NCI-H345 treated with DMSO at 0.1 percent for 48 hours (cell line): Measurements from ENCODE around the gene MICAL1.

Source experiments
- DNase-seq: peaks from one replicate; lab custom pipeline; 2025; ENCODE audit not compliant: unreplicated experiment; lab: John Stamatoyannopoulos, UW

The MICAL1 gene

DNA sequence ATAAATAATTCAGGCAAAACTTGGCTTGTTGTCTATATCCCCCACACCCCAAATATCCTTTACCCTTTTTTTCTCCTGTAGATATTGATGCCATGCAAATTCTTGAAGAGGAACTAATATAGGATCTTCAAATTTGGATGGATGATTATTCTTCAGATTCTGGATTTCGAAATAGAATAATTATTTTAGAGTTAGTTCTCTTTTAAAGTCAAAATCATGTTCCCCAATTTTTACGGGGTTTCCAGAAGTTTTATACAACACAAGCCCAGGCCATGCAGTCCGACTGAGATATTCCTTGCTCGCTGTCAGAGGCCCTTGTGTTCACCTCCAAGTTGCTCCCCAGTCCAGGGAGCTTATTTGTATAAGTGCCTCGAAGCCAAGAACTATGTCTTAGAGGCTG lies 19.5 kb downstream of the MICAL1 start:
- no peak for DNase-seq

DNA sequence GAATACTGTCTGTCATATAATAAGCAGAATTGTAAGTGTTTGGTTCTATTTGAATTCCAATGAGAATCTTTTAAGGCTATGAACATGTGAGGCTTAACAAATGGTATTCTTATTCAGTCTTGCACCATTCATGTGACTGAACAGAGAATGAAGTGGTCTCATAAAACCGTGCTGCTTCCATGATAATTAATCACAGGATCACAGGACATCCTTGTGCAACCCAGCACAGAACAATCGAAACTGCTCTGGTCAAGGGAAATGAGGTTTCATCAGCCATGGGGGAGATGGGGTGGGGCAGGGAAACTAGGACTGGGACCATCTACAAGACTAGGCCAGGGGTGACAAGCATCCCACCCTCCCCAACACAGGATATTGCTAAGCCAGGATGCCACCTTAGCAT lies 21.1 kb downstream of the MICAL1 start:
- no peak for DNase-seq

DNA sequence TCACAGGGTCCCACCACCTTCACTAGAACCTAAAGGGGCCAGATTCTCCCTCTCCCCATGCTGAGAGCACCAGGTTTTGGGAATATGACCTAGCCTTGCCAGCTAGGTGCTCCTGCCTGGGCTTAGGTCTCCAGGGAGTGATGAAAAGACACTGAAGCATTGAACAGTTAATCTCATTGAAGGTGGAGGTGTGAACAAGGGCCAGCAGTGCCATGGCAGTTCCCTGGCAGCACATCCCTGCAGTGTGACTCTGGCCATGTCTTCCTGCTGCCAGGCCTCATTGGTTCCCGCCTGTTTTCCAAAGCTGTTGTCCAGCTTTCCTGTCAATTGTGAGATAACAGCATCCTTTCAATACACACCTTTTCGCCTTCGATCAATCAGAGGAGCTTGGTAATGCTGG lies 26.1 kb downstream of the MICAL1 start:
- no peak for DNase-seq

DNA sequence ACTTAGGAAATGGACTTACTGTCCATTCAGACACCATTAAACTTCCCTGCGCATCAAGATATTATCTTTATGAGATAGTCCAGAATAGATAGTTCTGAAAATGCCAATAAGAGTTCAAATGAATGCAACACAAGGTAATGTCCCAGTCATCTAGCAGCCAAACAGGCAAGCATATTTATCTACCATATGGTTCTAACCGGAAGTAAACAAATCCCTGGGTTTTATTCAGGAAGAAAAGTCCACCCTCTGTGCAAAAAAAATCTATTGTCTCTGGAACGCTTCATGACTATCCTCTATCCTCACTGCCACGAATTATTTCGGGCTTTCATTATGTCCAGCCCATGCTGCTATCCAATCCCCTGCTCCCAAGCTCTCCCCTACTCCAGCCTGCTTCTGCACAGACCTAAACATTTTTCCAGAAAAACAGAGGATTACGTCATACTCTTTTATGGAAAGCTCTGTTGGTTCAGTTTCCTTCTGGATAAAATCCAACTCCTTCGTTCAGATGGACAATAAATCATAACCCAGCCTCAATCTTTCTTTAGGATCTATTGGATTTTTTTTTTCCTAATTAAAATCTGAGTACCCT lies 26.6 kb downstream of the MICAL1 start:
- DNase-seq, result no peak

DNA sequence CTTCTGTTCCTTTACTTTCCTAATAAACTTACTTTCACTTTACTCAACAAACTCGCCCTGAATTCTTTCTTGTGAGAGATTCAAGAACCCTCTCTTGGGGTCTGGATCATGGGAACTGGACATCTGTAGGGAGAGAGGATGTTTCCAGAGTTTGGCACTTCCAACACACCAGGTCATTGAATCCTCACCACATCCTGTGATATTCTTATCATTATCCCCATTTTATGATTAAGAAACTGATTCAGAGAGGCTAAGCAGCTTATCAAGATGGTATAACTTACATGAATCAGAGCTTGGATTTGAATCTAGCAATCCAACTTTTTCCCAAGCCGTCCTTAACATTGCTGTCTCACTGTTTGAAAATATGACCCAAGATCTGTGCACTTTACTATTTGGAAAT lies 30.6 kb downstream of the MICAL1 start:
- DNase-seq, result no peak

DNA sequence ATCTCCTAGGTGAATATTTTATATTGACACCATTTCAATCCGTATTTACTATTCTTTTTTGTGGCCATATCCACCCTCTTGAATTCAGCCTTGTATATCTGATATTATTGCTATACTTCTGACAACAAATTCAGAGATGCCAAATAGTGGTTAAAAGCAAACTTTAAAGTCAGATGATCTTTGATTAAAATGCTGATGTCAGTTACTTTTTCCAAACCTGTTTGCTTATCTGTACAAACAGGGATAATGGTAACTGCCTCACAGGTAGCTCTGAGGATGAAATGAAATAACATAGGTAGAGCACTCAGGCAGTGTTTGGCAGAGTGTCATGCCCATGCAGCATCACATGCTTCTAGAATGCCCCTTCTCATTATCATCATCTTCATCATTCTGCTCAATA lies 34.4 kb downstream of the MICAL1 start:
- DNase-seq, result no peak

DNA sequence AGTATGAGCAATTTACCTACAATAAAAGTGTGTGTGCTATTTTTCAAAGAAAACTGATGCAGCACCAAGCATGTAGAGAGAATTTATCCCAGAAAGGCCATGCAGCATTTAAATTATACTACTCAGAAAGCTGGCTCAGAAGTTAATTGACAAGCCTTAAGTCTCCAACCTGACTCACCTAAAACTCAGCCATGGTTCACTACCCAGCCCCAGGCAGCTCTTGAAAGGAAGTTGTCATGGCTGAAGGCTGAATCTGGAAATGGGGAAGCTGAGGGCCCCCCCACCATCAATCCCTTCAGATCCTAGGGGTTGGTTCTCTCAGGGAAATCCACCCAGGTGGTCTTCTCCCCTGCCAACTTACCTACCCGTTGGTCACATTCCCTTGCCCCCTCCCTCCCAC lies 34.8 kb downstream of the MICAL1 start:
- DNase-seq, result no peak

DNA sequence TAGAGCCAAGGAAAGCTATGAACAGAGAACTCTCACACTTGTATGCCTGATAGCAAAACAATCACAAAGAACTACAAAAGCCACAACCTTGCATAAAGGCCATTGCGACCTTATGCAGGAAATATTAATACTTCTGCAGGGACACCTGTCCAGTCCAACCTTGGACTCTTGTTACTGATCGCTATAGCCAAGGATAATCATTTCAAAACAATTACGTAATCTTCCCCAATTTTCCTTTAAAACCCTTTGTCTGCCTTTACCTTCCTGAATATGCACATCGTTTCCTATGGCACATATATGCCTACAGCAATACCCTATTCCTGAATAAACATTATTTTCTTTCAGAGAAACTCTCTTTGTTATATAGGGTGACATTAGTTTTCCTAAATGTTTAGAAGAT lies 37.9 kb downstream of the MICAL1 start:
- no peak for DNase-seq

DNA sequence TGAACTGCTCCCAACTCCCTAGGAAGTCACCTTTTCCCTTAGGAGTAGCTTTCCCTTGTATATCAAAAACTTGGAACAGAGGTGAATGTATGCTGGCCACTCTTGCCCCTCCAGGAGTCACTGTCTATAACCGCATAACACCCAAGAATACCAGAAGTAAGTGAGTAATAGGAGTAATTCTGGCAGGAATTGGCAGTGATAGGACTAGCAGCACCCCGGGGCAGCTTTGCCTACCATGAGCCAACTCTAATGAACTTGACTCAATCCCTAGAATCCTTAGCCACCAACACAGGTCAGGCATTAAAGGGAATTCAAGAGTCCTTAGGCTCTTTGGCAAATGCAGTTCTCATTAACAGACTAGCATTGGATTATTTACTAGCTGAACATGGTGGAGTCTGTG lies 44.5 kb downstream of the MICAL1 start:
- DNase-seq, result no peak

DNA sequence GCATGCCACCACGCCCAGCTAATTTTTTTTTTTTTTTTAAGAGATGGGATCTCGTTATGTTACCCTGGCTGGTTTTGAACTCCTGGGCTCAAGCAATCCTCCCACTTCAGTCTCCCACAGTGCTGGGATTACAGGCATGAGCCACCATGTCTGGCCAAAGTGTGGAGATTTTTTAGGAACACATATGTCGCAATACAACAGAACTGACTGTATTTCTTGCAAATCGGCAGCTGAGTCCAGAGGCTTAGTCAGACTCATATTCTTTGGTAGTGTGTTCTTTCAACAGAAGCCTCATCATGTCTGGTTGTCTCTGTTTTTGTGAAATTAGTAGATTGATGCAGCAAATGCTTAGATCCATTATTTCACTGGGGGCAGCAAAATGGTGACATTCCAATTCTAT lies 49.4 kb downstream of the MICAL1 start:
- no peak for DNase-seq

DNA sequence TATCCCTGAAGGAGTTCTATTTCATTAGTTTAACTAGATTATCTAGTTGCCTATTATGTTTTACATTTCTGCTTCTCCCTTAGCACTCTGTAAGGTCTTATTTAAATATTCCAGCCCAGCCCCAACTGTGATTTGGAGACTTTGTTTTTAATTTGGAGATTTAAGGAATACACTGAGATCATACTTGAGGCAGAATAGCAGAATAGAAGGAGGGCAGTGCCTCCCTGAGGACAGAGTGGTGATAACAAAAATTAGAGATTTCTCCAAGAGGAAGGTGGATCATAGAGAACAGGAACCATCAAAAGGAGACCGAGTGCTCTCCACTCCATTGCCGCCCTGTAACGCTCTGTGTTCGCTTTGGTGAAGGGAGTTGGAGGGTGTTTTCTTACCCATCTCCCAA lies 58.6 kb downstream of the MICAL1 start:
- no peak for DNase-seq

DNA sequence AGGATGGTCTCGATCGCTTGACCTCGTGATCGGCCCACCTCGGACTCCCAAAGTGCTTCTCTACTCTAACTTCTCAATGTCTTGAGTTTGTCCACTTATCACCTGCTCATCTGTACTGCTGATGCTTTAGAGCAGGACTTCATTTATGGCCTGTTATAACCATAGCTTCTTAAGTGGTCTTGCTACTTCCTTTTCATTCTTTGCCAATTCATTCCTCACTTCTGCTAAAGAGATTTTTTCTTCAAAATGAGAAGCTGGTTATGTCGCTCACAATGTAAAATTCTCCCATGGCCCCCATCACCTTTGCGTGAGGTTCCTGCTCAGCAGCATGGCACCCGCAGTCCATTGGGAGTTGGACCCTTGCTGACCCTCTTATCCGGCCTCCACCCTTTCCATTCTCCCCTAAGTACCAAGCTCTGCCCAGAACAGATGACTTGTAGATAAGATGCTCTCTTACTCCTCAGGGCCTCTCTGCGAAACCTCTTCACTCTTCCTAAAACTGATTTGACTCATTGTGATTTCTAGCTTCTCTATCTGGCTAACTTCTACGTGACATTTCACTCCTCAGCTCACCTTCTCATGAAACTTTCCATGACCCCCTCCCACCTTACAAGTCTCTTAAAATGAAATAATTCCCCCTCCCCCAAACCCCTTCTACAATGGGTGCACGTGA lies 59.4 kb downstream of the MICAL1 start:
- no peak for DNase-seq
